NCI-H345 (cell line): ENCODE data around the gene CPB2.

Source experiments
- DNase-seq: peaks from one replicate; lab custom pipeline; 2025; lab: John Stamatoyannopoulos, UW

The CPB2 gene

GRCh38 chr13:46100191-46100815 is 4.5 kb downstream of the CPB2 start:
- DNase-seq, result no peak

DNA sequence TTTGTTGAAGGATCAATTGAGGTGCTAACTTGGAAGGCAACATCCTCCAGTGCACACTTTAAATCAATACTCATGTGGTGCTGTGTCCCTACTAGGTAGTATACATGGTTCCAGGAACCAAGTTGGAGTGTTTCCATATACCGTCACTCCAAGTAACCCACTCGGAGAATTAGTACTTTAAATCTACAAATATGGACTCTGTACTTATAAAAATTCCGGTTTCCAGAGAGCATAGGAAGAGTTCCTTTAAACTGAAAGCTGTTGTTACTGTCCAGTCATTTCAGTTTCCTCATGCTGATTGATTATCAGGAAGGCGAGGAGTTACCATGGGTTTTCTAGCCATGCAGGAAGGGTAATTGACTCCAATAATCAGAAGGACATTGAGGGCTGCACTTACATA is 7.2 kb downstream of the CPB2 start:
- no peak for DNase-seq

DNA sequence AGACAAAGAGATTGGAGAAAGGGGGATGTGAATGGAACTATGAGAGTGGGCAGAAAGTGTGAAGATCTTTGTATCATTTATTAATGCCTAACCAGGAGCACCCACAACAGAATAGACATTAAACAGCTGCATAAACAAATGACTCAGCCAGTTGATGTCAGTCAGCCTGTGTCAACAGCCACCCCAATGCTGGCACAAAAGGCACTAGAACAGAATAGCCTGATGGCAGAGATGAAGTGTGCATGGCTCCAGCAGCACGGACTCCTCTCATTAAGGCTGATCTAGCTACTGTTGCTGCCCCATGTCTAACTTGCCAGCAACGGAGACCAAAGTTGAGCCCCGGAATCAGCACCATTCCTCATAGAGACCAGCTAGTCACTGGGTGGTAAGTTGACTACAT is 7.8 kb downstream of the CPB2 start:
- peak; percentile 73 for DNase-seq

DNA sequence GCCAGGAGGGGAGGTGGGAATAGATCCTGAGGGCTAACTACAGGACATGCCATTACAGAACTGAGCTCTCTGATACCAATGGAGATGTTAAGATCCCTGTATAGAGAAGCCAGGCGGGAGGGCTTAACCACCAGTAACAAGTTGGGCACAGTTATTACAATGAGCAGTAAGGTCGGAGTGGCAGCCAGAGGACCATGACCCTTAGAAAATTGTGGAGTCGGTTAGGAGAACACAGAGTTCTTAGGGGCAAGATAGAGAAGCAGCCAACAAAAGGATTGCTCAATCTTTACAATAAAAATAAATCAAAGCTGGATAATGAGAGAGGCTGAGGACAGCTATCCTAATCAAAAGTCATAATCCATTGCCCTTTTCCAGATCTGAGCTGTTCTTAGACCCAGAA is 10.4 kb downstream of the CPB2 start:
- DNase-seq, result no peak

DNA sequence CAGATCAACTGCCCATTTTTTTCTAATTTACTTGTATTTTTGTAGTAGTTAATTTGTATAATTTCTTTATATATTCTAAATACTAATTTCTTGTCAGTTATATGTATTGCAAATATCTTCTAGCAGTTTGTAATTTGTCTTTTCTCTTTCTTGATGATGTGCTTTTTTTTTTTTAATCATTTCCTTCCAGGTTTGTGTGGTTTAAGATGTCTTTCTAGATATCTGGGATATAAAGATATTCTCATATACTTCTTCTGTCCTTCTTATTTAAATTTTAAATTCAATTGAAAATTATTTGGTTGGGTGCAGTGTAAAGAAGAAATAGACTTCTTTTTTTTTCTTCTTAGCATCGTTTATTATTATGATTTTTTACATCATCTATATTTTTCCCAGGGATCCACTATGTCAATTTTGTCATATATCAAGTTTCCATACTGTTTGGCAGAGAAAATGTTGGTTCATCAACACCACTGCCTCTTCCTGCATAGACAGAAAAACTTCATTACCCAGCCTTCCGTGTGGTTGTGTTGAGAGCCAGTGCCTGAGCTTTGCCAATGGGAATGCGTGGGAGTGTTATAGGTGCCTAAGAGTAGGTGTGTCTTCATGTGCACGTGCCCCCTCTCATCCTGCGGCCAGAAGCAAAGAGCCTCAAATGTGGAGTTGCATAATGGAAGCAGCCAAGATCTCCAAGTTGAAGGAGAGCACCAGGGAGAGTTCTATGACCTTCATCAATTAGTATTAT is 15.8 kb downstream of the CPB2 start:
- no peak for DNase-seq

DNA sequence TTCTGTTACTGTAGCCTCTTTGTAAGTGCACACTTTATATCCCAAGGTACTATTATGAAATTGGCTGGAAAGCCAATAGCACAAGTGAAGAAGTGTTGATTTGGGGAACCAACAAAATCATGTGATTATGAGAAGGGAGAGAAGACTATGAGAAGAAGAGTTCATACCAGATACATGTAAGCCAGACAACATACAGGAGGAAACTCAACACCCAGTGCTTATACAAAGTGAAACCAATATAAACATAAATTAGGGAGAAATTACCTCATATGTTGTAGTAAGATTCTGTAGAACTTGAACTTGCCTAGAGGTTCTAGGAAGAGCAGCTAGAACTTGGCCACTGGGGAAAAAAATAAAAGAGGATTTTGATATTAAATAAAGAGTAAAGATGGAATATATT is 17.4 kb downstream of the CPB2 start:
- DNase-seq, result no peak

- no peak for DNase-seq
Measured at GRCh38 chr13:46086985-46087384, 17.8 kb downstream of the CPB2 start.

DNA sequence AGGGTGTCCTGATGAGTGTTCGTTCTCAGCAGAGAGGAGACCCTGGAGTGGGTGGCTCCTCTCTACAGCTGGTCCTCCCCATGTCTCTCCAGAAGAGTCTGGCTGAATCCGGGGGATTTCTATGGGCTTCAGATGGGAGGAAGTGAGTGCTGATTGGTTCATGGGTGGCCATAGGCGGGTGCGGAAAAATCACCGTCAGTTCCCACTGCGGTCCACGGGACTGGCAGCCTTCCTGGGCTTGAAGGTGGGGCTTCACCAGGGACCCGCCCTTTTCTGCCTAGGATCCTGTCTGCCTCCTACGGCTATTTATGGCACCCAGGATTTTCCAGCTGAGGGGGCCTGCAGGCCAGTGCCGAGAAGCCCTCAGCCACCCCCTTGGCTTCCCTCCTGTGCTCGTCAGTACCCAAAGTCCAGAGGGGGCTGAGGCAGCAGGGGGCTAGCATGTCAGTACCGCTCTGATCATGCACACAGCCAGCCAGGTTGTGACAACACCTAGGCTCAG is 18.4 kb downstream of the CPB2 start:
- DNase-seq, result no peak

DNA sequence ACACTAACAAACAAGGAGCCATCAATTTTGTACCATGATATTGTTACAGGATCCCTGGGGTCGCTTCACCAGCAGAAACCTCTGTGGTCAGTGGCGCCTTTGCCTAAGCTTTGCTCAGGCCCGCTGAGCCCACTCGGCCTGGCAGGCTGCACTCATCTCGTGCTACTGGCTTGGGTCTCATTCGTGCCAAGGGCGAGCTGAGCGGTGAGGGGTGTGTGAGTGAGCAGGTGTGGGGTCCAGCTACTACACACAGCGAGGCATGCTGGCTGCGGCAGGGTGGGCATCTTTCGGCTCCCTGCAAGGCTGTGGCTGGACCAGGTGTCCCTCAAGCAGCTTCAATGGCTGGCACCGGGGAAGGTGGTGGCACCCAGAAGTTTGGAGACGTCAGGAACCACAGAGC is 19.1 kb downstream of the CPB2 start:
- no peak for DNase-seq

DNA sequence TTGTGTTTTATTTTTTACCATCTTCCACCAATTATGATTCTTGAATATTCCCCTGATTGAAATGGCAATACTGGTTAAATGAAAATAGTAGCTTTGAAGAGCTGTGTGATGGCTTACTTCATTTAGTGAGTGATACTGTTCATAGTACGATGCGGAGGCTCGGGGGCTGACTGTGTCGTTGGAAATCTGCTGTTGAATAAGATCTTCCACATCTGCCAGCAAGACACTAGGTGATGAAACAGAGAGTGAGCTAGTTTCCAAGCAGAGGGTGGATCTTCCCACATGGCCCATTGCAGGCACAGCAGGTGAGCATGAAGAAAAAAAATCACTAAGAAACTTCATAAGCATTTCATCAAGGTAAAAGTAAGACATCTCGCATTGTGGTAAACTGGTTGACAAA is 22.5 kb downstream of the CPB2 start:
- no peak for DNase-seq

GRCh38 chr13:46079770-46080169 is 25.1 kb downstream of the CPB2 start:
- no peak for DNase-seq

- no peak for DNase-seq
Measured at GRCh38 chr13:46077265-46077664, 27.6 kb downstream of the CPB2 start.

DNA sequence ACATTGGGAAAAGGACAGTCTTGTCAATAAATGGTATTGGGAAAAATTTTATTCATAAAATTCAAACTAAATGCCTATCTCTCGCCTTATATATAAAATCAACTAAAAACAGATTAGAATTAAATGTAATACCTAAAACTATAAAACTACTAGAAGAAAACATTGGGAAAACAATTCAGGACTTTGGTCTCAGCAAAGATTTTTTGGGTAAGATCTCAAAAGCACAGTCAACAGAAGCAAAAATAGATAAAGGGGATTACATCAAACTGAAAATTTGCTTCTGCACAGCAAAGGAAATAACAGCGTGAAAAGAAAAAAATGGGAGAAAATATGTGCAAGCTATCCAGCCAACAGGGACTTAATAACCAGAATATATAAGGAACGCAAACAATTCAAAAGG is 28.0 kb downstream of the CPB2 start:
- DNase-seq, result no peak

DNA sequence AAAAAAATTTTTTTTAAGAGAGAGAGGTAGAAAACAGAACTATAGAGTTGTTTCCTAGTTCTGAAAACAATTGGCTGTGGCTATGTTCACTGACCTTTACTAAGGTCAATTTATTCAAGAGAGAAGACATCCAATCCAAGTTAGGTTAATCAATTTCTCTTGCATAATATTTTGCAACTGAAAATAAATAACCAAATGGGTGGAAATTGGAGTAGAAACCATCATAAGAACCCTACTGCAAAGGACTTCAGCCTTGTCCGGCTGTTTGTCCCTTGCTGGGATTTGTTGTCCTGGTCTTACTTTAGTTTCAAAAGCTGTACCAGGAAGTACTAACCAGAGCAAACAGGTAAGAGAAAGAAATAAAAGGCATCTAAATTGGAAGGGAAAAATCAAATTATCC is 29.0 kb downstream of the CPB2 start:
- DNase-seq, result no peak

GRCh38 chr13:46071590-46072249 is 33.1 kb downstream of the CPB2 start:
- no peak for DNase-seq

GRCh38 chr13:46063292-46063691 is 41.5 kb downstream of the CPB2 start:
- no peak for DNase-seq

DNA sequence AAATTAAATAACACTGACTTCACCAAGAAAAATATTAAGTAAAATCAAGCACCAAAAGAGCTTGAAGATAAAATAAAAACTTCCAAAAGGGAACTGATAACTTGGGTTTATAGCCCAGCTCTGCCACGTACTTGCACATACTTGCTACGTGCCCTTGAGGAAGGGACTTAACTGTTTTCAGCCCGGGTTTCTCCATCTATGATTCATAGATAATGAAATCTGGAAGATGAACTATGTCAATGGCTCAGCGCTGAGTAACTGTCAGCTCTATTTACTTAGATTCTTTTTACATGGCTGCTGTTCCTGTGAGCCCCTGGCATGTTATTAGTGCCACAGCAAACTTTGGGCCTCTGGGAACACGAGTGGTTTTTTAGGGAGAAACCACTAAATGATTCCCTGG is 42.6 kb downstream of the CPB2 start:
- no peak for DNase-seq

DNA sequence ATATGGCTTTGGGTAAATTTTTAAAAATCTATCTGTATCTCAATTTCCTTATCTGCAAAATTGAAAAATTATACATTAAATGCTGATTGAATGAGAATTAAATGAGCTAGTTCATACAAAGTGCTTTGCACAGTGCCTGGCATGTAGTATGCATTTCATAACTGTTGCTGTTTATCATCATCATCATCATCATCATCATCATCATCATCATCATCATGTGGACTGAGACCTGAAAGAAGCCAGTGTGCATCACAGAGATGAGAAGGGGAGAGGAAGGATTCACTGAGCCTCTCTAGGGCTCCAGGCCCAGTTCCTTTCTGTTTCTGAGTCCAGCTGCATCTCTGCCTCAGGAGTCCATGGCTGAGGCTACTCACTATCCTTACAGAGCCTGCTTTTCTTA is 45.4 kb downstream of the CPB2 start:
- DNase-seq, result no peak

GRCh38 chr13:46058268-46058667 is 46.6 kb downstream of the CPB2 start:
- no peak for DNase-seq

DNA sequence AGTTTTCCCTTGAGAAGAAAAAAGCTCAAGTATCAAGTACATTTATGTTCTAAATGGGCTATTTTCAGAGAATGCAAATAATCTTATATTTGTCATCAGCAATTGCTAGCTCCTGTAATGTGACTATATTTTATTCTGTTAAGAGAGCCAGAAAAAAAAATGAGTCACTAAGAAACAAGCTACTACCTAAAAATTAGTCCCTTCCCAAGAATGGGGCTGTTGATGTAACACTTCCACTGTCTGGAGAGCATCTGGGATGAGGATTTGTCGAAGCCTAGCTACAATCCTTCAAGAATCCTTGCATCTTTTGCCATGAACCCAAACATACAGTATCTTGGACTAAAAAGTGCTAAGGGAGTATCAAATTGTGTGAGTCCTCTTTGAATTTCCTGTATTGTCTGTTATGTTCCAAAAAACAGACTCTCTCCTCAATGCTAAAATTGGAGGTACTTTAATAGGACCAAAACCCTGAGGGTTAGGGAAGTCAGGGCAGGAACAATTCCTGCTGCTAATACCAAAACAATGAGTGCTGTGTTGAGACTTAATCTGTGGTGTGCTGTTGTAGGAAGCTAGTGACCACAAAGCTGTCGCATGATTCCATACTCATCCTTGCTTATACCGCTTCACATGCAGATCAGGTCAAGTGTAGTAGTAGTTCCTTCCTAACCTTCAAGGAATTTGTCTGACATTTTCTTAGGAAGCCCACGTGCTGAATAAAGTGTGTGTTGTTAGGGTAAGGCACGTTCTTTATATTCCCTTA is 47.4 kb downstream of the CPB2 start:
- DNase-seq, result no peak

- no peak for DNase-seq
Measured at GRCh38 chr13:46053162-46054012, 51.4 kb downstream of the CPB2 start.
